Stimulated activated naive CD8-positive, alpha-beta T cell treated with anti-CD3 and anti-CD28 coated beads, Interleukin-15, amount 100 ng/mL, for 72 hours (primary cell): Measurements from ENCODE around the gene MN1.

Source experiments
- ATAC-seq: fragments of 150-1000 bp; cut with Tn5 transposase; 2 replicates; pipeline ENCODE4 v1.10.0; 2021; ENCODE audit warnings: mild to moderate bottlenecking, moderate library complexity
- DNase-seq, 2 donors: peaks; one replicate each; pipeline ENCODE4 v3.0.0; 2021 to 2022
- H3K27ac Mint-ChIP-seq, 2 donors: one replicate each; pipeline ENCODE4 v1.8.0; 2022; ENCODE audit warnings: mild to moderate bottlenecking in 2 of 2, mixed read lengths in 2 of 2, moderate library complexity in 2 of 2
- H3K27me3 Mint-ChIP-seq: one replicate; pipeline ENCODE4 v1.8.0; 2022; ENCODE audit warnings: mixed read lengths
- H3K4me1 Mint-ChIP-seq: one replicate; pipeline ENCODE4 v1.8.0; 2022; ENCODE audit warnings: mild to moderate bottlenecking, mixed read lengths
- H3K4me3 Mint-ChIP-seq, 2 donors: one replicate each; pipeline ENCODE4 v1.8.0; 2022; ENCODE audit warnings: mild to moderate bottlenecking in 2 of 2, mixed read lengths in 2 of 2, moderate library complexity in 1 of 2
- H3K9me3 Mint-ChIP-seq, 2 donors: one replicate each; pipeline ENCODE4 v1.8.0; 2022; ENCODE audit warnings: mixed read lengths in 2 of 2

MN1 gene

DNA sequence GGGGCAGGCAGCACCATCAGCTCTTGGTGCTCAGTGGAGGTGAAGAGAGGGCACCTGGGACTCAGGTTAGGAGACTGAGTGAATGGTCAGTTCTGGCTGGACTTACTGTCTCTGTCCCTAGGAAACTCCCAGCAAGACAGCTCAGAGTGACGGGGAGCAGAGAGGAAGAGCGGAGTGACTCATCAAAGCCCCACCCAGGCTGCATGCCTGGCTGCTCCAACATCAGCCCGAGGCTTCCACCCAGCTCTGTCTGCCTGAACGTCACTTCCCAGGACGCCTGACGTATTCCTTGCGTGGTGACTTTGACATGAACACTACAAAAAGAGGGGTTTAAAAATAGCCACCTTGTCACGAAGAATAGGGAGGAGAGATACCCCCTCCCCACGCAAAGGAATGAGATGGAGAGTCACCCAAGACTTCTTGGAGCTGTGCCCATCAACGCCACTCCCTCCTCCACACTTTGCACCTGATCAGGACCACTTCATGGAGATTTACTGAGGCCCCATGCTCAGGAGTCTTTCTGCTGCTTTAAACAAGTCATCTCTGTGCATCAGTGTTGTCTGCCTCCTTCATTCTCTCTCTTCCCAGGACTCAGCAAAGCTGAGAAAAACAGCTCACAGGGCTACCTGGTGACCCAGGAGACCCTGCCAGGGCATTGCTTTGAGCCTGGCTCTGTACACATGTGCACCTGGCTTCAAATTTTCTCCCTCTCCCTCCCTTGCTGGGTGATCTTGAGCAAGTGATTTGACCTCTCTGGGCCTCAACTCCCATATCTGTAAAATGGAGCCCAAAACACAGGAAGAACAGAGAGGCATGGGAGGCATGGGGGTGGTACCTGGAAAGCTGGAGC lies 83.1 kb downstream of the MN1 start:
- peak overlapping the region; percentile 14 to 67 for H3K27ac Mint-ChIP-seq
- H3K27me3 Mint-ChIP-seq, result peaks cover 31% of the 10 kb centered on the region
- no peak overlapping the region for H3K4me3 Mint-ChIP-seq
- H3K4me1 Mint-ChIP-seq, result no peaks in the 10 kb centered on the region
- peaks cover 0 to under 1% of the 10 kb centered on the region in 2 donors for H3K9me3 Mint-ChIP-seq
- DNase-seq (no peak), ATAC-seq (no peak)

GRCh38 chr22:27717094-27717493 lies 84.5 kb downstream of the MN1 start:
- no peak for DNase-seq
- Mint-ChIP-seq H3K27me3 (peaks cover 37% of the 10 kb centered on the region), H3K4me1 (no peaks in the 10 kb centered on the region), H3K27ac (no peak overlapping the region), H3K9me3 (no peaks in the 10 kb centered on the region), H3K4me3 (no peak overlapping the region)
- ATAC-seq, result no peak

- no peak overlapping the region for H3K27ac Mint-ChIP-seq
- H3K9me3 Mint-ChIP-seq, result no peaks in the 10 kb centered on the region
- ATAC-seq, result no peak
- H3K27me3 Mint-ChIP-seq, result peaks cover 47% of the 10 kb centered on the region
- no peak overlapping the region for H3K4me3 Mint-ChIP-seq
- no peak for DNase-seq
- no peaks in the 10 kb centered on the region for H3K4me1 Mint-ChIP-seq
Measured at GRCh38 chr22:27716074-27716473, 85.5 kb downstream of the MN1 start.

DNA sequence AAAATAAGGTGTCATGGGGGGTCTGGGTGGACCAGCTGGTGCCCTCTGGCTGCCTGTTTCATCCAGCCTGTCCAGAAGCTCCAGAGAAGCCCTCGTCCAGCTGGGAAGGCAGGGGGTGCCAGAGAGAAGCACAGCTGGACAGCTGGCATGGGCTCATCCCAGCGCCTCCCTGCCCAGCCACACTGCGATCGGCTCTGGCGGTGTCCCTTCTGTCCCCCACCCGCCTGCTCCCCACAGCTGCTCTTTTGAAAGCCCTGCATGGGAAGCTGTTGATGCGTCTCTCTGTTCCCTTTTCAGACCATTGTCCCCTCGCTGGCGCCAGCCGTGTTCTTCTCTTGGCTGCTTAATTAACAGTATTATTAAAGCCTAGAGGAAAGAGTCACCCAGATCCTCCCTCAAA lies 86.5 kb downstream of the MN1 start:
- H3K27ac Mint-ChIP-seq, result peak overlapping the region in 1 of 2 donors; percentile 28
- H3K9me3 Mint-ChIP-seq, result no peaks in the 10 kb centered on the region
- H3K4me3 Mint-ChIP-seq, result no peak overlapping the region
- H3K27me3 Mint-ChIP-seq, result peaks cover 57% of the 10 kb centered on the region
- no peak for DNase-seq
- no peak for ATAC-seq
- H3K4me1 Mint-ChIP-seq, result peaks cover 9% of the 10 kb centered on the region

- Mint-ChIP-seq H3K4me1 (peaks cover 10% of the 10 kb centered on the region), H3K27me3 (peaks cover 61% of the 10 kb centered on the region), H3K9me3 (no peaks in the 10 kb centered on the region), H3K4me3 (no peak overlapping the region), H3K27ac (no peak overlapping the region)
- ATAC-seq (no peak), DNase-seq (no peak)
Measured at GRCh38 chr22:27714068-27714467, 87.5 kb downstream of the MN1 start.

GRCh38 chr22:27713461-27713860 lies 88.1 kb downstream of the MN1 start:
- Mint-ChIP-seq H3K4me1 (peaks cover 10% of the 10 kb centered on the region), H3K9me3 (no peaks in the 10 kb centered on the region), H3K27ac (no peak overlapping the region), H3K4me3 (no peak overlapping the region), H3K27me3 (peaks cover 56% of the 10 kb centered on the region)
- no peak for DNase-seq
- no peak for ATAC-seq

GRCh38 chr22:27711756-27712155 lies 89.8 kb downstream of the MN1 start:
- Mint-ChIP-seq H3K9me3 (no peaks in the 10 kb centered on the region), H3K4me1 (peaks cover 10% of the 10 kb centered on the region), H3K4me3 (no peak overlapping the region), H3K27ac (no peak overlapping the region), H3K27me3 (peaks cover 39% of the 10 kb centered on the region)
- DNase-seq (no peak), ATAC-seq (no peak)

GRCh38 chr22:27711012-27711411 lies 90.5 kb downstream of the MN1 start:
- Mint-ChIP-seq H3K9me3 (no peaks in the 10 kb centered on the region), H3K4me1 (peaks cover 10% of the 10 kb centered on the region), H3K27ac (no peak overlapping the region), H3K4me3 (no peak overlapping the region), H3K27me3 (peaks cover 39% of the 10 kb centered on the region)
- no peak for DNase-seq
- no peak for ATAC-seq

DNA sequence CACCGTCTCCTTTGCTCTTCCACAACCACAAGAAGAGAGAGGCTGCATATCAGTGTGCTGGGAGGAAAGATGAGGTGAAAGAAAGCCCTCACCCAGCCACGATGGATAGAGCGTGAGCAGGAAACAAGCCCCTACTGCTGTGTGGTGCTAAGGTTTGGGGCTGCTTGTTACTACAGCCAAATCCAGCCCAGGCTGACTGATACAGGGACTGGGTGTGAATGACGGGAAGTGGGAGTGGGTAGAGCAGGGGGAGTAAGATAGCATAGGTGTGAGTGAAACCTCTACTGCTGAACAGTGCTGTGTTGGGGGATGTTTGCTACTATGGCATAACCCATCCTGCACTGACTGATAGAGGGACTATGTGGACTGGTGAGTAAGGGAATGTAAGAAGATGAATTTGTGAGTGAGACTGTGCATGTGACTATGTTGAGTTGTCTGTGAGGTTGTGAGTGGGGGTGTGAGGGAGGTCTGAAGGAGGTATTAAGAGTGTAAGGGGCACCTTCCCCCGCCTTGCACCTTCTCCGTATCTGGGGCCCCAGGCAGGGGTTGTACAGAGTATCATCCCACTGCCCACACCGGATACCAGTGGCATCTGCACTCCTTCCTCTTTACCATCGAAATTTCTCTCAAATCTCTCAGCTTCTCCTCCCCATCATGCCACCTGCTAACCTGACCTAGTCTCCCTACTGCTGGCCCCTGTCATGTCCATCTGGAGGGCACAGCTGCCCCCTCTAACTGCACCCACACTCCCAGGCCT lies 91.5 kb downstream of the MN1 start:
- DNase-seq, result no peak
- Mint-ChIP-seq H3K27me3 (peaks cover 39% of the 10 kb centered on the region), H3K4me3 (no peak overlapping the region), H3K27ac (no peak overlapping the region), H3K9me3 (no peaks in the 10 kb centered on the region), H3K4me1 (peaks cover 10% of the 10 kb centered on the region)
- peak; percentile 66 for ATAC-seq

GRCh38 chr22:27706489-27706888 lies 95.1 kb downstream of the MN1 start:
- DNase-seq, result no peak
- no peak for ATAC-seq
- peak overlapping the region in 1 of 2 donors; percentile 1 for H3K27ac Mint-ChIP-seq
- H3K9me3 Mint-ChIP-seq, result no peaks in the 10 kb centered on the region
- H3K4me1 Mint-ChIP-seq, result peaks cover 10% of the 10 kb centered on the region
- peaks cover 18% of the 10 kb centered on the region for H3K27me3 Mint-ChIP-seq
- H3K4me3 Mint-ChIP-seq, result no peak overlapping the region

DNA sequence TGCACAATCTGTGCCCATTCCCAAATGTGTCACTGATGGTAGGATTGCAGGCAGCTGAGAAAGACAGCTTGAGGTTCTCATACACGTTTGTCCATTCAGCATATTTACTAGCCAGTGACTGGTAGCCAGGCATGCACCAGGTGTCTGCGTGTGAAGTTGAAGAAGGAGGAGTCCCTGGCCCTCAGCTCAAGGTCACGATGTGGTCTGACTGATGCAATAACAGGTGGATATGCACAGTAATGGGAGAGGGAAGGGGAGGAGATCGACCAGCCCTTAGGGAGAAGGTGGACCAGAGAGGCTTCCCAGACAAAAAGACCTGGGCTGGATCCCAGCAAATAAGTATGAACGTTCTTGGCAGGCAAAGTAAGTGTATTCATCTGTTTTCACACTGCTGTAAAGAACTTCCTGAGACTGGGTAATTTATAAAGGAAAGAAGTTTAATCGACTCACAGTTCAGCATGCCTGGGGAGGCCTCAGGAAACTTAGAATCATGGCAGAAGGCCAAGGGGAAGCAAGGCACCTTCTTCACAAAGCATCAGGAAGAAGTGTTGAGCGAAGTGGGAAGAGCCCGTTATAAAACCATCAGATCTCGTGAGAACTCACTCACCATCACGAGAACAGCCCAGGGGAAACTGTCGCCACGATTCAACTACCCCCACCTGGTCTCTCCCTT lies 96.0 kb downstream of the MN1 start:
- H3K27me3 Mint-ChIP-seq, result peaks cover 9% of the 10 kb centered on the region
- H3K4me1 Mint-ChIP-seq, result peaks cover 5% of the 10 kb centered on the region
- no peak overlapping the region for H3K4me3 Mint-ChIP-seq
- no peak for DNase-seq
- no peaks in the 10 kb centered on the region for H3K9me3 Mint-ChIP-seq
- H3K27ac Mint-ChIP-seq, result peak overlapping the region in 1 of 2 donors; percentile 63
- no peak for ATAC-seq

DNA sequence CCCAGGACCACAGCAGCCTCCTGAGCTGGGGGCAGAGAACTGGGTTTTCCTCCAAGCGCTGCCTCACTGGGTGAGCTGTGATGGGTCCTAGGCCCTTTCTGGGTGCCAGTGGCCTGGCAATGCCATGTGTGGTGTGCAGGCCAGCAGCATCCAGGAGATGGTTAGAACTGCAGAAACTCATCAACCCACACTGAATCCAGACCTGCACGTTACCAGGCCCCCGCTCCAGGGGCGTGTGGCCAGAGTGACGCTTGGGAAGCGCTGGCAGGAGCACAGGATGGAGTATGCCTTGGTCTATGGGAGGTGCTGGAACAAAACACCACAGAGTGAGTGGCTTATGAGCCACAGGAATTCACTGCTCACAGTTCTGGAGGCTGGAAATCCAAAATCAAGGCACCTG lies 97.0 kb downstream of the MN1 start:
- ATAC-seq (no peak), DNase-seq (no peak)
- Mint-ChIP-seq H3K4me1 (no peaks in the 10 kb centered on the region), H3K27ac (no peak overlapping the region), H3K4me3 (no peak overlapping the region), H3K27me3 (no peaks in the 10 kb centered on the region), H3K9me3 (no peaks in the 10 kb centered on the region)

GRCh38 chr22:27699383-27700019 lies 102.1 kb downstream of the MN1 start:
- Mint-ChIP-seq H3K27me3 (no peaks in the 10 kb centered on the region), H3K4me3 (no peak overlapping the region), H3K9me3 (peaks cover 0 to 12% of the 10 kb centered on the region in 2 donors), H3K4me1 (no peaks in the 10 kb centered on the region), H3K27ac (no peak overlapping the region)
- no peak for DNase-seq
- ATAC-seq, result no peak

DNA sequence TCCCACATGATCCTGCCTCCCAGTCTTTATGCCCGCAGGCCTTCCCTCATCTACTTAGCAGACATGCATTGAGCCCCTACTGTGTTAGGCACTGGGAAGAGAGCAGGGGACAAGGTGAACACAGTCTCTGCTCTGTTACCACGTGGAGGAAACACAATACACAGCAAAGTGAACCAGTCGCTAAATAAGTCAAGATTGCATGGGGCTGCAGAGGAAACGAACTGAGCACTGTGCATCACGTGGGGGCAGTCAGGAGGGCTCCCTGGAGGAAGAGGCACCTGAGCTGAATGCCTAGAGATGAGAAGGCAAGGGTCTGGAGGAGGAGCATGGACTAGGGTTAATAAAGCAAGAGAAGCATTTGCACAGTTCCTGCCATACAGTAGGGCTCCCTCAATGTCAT lies 102.7 kb downstream of the MN1 start:
- Mint-ChIP-seq H3K27me3 (no peaks in the 10 kb centered on the region), H3K9me3 (peaks cover 0 to 12% of the 10 kb centered on the region in 2 donors), H3K4me1 (no peaks in the 10 kb centered on the region)

More for the DNA sequence above, 102.7 kb downstream of the MN1 start:
- Mint-ChIP-seq H3K27ac (no peak overlapping the region), H3K4me3 (no peak overlapping the region)
- no peak for ATAC-seq
- DNase-seq, result no peak
